ENCODE results near the gene ARID1B.

Gene ARID1B

DNA sequence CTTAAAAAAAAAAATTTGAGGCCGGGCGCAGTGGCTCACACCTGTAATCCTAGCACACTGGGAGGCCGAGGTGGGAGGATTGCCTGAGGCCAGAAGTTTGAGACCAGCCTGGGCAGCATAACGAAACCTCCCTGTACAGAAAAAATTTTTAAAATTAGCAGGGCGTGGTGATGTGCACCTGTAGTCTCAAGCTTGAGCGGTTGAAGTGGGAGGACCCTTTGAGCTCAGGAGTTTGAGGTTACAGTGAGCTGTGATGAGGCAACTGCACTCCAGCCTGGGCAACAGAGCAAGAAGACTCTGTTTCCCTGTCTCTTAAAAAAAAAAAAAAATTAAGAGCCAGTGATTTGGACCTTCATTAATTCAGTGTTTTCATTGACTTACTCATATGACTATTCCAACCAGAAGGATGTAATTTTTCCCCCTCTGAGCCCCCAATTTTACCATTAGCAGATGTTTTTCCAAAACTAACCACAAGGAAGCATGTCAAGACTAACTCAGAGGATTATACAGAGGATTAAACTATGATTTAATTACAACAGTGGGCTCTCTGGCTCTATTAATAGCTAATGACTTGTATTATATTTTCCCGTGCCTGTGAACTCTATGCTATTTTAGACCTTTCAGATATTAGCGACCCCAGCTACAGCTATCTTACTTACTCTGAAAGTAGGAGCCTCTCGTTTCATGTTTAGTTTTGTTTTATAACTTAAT lies 75.1 kb downstream of the ARID1B start:
- no peak for DNase-seq (ENCODE audit: low spot score)

DNA sequence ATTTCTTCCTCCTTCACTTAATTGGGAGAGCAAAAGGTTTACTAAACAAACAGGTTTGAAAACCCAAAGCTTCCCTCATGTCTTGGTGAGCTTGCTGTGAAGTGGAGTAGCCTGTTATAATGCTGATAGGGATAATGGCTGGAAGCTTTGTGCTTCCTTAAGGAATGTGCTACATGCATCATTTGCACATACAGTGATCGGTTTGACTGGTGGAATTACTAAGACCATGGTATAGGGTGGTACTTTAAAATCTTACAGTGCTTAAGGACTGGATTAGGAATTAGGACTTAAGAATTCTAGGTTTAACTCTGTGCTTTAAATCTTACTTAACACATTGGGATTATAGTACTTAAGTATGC lies 75.7 kb downstream of the ARID1B start:
- no peak for DNase-seq (ENCODE audit: low spot score)

DNA sequence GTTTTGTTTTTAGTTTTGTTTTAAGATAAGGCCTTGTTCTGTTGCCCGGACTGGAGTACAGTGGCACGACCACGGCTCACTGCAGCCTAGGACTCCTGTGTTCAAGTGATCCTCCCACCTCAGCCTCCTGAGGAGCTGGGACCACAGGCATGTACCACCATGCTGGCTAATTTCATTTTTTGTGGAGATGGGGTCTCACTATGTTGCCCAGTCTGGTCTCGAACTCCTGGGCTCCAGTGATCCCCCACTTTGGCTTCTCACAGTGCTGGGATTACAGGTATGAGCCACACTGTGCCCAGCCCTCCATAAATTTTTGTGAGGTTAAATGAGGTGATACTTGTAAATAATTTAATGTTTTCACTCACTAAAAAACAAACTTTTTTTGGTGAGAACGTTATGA lies 76.6 kb downstream of the ARID1B start:
- DNase-seq (ENCODE audit: low spot score): no peak

DNA sequence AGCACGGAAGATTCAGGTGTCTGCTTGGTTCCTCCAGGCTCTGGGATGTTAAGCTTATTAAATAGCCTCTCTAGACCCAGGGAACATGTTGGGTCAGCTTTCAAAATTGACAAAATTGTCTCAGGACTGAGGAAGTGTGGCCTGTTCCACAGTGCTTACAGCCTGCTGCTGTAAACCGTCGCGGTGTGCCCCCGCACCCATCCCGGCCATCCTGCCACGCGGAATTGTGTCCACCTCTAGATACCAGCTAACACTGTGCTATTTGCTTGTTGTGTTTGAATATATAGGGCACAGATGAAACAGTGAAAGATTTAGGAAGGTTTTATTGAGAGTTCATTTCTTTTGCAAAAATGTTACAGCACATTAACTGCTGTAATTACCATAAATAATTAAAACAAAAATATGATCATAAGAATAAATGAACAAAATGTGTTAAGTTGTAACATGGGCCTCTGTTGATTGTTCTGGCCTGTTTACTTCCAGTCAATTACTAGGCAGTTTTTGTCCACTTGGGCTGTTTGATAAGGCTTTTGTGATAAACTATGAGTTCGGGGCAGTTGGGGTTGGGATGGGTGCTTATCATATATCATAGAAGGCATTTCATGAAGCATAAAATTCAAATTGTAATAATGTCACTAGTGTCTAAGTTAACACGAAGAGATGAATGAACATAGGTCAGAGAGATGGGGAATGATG lies 77.4 kb downstream of the ARID1B start:
- no peak for DNase-seq (ENCODE audit: low spot score)

DNA sequence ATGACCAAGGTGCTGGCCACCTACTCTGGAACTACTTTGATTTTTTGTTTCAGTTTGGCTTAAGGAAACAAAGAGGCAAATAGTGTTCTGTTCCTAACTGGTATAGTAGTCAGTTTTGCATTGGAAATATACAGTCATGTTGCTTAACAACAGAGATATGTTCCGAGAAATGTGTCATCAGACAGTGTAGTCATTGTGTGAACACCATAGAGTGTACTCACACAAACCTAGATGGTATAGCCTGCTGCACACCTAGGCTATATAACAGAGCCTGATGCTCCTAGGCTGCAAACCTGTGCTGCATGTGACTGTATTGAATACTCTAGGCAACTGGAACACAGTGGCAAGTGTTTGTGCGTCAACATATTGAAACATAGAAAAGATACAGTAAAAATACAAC lies 80.4 kb downstream of the ARID1B start:
- DNase-seq (ENCODE audit: low spot score): peak; percentile 84

DNA sequence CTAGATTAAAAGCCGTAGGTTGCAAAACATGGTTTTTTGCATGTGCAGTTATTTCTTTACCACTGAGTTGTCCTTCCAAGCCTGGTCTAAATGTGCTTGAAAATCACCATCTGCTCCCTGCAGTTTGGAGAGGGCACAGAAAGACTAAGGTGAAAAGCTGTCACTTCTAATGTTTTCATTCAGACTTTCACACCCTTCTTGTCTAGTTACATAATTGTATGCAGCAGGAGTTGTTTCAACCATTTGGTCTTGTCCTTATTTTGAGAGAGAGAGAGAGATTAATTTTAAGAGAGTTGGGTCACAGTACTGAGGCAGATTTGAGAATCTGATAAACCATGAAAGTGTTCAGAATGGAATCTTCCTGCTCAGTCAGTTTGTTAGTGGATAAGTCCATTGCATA lies 82.5 kb downstream of the ARID1B start:
- DNase-seq (ENCODE audit: low spot score): no peak

DNA sequence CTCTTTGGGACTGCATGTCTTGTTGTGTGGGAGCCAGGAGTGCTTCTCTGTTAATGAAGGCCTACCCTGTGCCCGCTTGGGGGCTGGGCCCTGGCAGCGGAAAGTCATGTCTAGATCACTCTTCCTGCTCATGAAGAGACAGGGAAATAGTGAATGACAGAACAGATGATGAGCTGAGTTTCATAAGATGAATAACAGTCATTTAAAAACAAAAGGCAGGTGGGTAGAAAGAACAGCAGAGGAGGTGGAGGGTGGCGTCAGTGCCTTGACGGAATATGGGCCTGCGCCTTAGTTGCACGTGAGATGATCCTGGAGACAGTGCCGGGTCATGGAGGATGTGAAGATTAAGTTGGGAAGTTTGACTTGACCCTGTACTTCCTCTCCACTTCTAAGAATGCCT lies 85.5 kb downstream of the ARID1B start:
- DNase-seq (ENCODE audit: low spot score): peak; percentile 31

DNA sequence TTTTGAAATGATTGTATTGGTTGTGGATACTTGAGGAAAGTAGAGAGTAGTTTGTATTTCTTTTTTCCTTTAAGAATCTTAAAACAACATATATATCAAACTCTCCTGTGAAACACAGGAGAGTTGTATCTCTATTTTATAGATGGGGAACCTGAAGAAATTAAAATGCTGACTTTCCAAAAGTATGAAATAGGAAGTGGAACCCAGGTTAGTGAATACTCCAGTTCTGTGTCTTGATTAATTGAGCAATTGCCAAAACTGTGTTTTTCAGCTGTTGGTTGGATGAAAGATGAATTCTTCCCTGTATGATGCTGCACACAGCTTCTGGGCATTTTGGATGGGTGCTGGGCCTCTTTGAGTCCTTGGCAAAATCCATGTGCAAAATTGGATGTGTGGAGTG lies 86.3 kb downstream of the ARID1B start:
- no peak for DNase-seq (ENCODE audit: low spot score)

DNA sequence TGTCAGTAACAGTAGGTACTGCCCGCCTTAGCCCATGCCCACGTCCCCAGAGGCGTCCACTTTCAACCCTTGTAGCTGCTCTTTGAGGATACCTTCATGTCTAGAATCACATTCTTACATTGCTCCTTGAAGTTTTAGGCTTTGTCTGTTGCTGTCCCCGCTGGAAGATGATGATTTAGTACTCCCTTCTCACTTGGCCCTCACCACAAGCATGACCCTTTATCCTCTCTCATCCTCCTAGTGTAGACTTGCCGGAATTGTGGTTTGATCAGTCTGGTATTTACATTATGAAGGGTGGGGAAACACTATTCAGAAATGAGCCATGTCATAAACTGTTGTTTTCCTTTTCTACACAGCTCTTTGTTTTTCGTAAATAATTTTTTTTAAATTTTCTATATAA lies 87.4 kb downstream of the ARID1B start:
- DNase-seq (ENCODE audit: low spot score): no peak

DNA sequence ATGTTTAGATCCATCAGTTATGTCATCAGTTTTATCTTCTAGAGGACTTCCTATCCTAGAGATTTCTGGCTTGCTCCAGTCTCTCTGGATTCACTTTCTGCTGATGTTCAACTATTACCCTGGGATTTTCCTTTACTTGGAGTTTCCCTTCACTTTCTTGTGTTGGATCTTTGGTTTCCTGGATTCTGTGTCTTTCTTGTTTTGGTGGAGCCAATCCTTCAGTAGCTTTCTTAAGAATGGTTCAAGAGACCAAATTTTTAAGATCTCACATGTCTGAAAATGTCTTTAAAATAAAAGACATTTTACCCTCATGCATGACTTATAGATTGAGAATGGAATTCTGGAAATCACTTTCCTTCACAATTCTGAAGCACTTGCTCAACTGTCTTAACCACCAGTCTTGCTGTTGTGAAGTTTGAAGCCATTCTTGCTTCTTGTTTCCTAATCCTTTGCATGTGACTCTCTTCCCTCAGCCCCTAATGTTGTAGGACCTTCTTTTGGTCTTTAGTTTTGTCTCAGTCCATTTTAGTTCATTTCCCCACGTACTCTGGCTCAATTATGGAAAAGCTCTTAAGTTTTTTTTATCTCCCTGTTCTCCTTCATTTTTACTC lies 87.9 kb downstream of the ARID1B start:
- DNase-seq (ENCODE audit: low spot score): no peak

DNA sequence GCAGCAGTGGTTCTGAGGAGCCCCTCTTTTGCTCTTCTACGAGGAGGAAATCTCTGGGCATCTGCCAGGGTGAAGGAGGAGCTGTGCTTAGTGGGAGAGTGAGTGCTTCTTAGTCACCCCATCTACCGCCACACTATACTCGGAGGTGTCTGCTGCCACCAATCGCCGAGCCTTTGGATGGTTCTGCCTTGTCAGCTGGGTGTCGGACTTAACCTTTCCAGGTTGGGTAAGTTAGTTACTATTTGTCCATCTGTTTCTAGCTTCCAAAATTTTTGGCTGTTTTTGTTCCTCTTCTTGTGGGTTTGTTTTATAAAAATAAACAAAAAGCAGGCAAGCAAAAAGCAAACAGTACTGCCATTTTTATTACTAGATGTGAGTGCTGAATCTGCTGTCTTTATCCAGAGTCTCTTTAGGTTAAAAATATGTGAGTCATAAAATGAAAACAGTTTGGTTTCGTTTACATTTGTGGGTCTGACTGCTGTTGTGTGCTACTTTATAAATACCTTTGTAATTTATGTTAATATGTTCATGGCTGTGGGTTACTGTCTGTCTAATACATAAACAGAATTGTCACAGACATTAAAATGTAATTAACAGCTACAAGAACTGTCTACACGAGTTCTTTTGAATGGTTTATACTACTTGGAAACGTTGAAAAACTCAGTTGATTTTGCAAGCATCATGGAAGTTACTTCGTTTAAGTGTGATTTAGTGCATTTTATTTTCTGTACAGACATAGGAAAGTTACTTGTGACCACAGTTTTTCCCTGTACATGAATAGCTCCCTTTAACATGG lies 89.2 kb downstream of the ARID1B start:
- DNase-seq (ENCODE audit: low spot score): peak; percentile 15

DNA sequence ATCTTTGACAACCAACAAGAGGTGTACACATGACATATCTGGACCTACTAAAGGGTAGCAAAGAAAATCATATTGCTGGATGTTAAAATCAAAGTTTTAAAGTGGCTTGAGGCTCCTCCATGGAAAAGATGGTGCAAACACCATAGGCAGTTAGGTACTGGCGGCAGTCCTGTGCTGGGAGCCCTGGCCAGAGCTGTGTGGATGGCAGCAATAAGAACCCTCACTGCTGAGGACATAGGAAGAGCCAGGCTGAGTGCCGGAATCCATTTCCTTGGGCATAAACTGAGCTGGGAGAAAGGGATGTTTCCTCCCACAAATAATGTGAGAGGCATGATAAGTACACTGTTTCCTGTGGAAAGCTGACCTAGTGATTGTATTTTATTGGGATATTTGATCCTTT lies 89.9 kb downstream of the ARID1B start:
- no peak for DNase-seq (ENCODE audit: low spot score)

DNA sequence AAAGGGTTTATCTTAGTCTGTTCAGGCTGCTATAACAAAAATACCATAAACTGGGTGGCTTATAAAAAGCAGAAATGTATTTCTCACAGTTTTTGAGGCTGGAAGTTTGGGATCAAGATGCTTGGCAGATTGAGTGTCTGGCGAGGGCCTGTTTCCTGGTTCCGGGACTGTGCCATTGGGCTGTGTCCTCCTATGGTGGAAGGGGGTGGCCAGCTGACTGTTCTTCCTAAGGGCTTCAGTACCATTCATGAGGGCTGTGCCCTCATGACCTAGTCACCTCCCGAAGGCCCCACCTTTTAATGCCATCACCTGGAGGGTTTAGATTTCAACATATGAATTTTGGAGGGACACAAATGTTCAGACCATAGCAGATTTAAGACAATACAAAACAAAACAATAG lies 91.2 kb downstream of the ARID1B start:
- DNase-seq (ENCODE audit: low spot score): no peak

DNA sequence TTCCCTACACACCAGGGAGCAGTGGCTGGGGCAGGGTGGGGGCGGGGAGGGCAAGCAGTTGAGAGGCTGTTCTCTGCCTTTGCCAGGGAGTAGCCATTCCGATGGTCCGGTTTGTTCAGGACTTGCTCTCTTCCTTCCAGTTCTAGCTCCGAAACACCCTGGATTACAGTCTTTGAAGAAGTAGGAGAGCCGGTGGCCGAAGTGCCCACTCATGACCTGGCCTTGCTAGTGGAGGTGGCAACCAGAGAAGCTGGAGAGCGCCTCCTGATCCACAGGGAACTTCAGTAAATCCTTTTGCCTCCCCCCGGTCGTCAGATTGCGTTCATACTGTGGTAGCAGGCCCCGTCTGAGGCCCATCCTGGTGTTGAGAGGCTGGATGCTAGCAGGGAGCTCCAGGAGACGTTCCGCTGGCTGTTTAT lies 92.8 kb downstream of the ARID1B start:
- DNase-seq (ENCODE audit: low spot score): no peak

DNA sequence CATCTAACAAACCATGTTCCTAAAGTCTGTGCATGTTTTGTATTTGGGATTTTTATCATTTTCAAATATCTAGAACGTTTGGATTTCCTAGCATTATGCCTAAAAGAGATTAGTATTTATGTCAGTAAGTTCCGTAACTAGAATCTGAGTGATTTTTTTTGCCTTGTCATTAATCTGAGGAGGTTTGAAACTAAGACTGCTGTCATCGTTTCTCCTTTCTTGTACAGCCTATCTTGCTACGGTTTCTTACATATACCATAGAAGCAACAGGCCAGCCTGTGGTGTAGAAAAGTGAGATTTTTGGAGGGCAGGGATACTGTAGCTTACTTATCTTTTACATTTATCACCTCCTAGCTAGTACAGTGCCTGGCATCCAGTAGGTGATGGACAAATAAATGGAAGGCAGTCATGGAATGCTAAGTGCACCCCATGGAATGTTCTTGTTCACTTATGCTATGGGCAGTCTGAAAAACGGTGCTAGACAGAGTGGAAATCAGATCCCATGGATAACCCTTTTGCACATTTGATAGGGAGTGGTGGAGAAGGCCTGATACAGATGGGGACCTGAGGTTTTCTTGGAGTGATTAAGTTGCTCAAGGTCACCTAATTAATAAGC lies 93.9 kb downstream of the ARID1B start:
- no peak for DNase-seq (ENCODE audit: low spot score)

DNA sequence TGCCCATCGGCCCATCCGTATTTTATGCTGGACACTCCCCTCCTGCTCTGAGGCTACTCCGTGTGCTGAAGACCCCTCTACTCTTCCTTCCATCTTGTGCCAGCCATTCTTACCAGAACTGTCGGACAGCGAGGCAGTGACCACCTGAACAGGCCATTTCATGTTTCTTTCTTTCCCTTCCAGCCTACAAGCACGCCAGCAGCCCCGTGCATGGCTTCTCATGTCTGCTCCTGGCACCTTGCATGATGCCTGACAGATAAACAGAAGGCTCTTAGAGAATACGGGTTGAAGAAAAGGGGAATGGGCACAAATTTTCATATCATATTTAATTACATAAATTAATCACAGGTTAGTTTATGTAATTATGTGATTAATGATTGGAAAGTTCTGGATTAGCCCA lies 95.7 kb downstream of the ARID1B start:
- no peak for DNase-seq (ENCODE audit: low spot score)

DNA sequence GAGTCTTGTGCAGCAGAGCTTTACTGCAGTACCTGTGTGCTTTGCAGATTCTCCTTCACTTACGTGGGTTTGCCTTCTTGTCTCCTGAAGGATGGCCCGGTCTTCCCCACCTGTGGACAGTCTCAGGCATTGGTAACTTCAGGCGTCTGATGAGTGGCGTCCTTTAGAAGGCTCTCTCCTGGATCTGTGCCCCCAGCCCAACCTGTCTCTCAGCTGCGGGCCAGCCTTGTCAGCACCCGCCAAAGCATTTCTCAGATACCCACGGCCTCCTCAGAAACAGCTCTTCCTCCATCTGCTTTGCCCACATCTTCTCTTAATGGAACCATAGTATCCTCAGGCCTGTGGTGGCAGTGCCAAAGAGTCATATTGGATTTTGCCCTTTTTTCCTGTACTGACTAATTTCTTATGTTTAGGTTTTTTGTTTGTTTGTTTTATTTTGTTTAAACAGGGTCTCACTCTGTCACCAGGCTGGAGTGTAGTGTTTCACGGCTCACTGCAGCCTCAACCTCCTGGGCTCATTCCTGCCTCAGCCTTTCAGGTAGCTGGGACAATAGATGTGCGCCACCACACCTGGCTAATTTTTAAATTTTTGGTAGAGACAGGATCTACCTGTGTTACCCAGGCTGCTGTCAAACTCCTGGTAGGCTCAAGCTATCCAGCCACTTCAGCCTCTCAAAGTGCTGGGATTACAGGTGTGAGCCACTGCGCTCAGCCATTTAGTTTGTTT lies 96.6 kb downstream of the ARID1B start:
- no peak for DNase-seq (ENCODE audit: low spot score)

DNA sequence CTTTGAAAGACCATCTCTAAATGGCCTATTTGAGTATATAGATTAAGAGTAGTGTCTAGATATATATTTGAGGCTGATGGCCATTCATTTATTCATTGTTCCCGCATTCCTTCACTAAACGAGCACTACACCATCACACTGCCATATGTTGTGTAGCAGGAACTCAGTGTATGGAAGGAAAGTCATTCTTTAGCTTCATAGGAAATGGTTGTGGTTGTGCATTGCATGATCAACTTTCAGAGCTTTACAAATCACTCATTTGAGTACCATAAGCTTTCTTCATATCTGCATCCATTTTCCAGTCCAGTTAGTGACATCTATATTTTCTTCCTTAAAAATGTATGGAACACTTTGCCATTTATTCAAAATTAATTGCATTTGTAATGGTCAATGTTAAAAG lies 97.9 kb downstream of the ARID1B start:
- peak; percentile 22 for DNase-seq (ENCODE audit: low spot score)

DNA sequence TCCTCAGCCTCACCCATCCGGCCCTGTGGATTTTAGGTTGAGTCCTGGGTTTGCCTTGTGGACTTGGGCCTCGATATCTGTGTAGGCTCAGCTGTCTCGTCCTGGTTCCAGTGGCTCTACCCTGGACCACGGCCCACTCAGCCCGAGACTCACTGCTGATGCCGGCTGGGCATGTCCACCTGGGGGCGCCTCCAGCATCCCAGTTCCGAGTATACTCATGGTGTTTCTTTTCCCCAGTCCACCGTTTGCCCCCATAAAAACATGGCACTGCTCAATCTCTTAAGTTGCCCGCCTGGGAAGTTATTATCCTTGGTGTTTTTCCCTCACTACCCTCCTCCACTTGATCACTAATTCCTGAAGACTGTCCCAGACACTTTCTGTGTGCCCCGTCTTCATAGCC lies 99.1 kb downstream of the ARID1B start:
- no peak for DNase-seq (ENCODE audit: low spot score)

DNA sequence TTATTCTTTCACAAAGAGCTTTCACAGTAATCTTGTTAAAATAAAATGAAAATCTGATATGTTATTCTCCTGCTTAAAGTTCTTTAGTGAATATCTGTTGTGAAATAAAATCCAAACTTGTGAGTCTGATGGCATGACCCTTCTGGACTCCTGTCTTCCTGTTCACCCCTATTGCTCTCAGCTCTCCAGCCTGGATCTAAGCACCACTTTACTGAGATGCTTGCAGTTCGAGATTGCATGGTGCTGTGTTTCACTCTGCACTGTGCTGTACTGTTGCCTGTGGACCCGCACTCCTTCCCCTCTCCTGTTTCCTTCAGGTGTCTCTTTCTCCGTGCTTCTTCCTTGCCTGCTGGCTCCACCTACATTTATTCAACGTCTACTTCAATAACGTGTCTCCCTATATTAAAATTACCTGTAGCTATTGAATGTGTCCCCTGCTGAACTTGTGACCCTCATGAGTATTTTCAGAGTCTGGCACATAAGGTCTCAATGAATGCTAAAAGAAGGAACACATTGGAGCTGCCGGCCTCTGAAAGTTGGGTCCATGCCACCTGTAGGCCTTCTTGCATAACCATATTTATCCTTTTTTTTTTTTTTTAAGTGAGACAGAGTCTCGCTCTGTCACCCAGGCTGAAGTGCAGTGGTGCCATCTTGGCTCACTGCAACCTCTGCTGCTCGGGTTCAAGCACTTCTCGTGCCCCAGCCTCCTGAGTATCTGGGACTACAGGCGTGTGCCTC lies 100.1 kb downstream of the ARID1B start:
- DNase-seq (ENCODE audit: low spot score): no peak

DNA sequence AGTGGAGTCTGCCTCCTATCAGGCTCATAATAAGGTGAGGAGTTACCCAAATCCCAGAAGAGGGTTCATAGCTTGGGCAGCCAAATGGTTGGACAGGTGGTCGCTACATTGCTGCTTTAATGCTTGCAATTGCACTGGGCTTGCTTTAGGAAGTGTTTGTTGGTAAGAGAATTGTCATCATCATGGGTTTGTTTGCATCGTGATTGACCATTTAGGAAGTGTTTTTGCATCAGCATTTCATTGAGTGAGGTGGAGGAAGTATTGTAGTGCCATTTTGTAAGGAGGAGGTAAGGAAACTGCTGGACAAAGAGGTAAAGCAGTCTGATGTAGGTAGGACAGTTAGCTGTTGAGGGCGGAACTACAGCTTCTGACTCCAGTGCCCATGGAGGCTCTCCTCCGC lies 101.5 kb downstream of the ARID1B start:
- DNase-seq (ENCODE audit: low spot score): no peak
